ENCODE results near the gene MDFI. TPM values are rescaled to one million over a fixed set of nuclear protein-coding genes. Genes with fewer than 3 reads are reported as not detected.
A peak's percentile ranks its signal among the peaks of the same experiment; 100 is the strongest.

MDFI gene
- total RNA-seq, 1 donor from 2014 or later: 29.5 TPM

GRCh38 chr6:41643899-41644269 lies 5.6 kb downstream of the MDFI start:
- Histone ChIP-seq H3K36me3 (no peaks in the 10 kb centered on the region), H3K27ac (no peak overlapping the region), H4K20me1 (ENCODE audit: low read depth) (peaks cover 69% of the 10 kb centered on the region), H3F3A (ENCODE audit: low read depth) (peaks cover 21% of the 10 kb centered on the region), H3K9me3 (ENCODE audit: low read depth) (no peaks in the 10 kb centered on the region), H3K4me3 (no peak overlapping the region), H3K79me2 (ENCODE audit: low read depth) (peaks cover 21% of the 10 kb centered on the region), H3K4me2 (peak overlapping the region; percentile 75), H2AFZ (replicated peaks) (no peak overlapping the region), H3K4me1 (peaks cover 48% of the 10 kb centered on the region), H3K27me3 (peaks cover 20% of the 10 kb centered on the region), H3K9ac (no peak overlapping the region)
- Mint-ChIP-seq H3K9me3 (no peaks in the 10 kb centered on the region), H3K36me3 (peaks cover 31% of the 10 kb centered on the region), H3K27ac (no peak overlapping the region), H3K4me1 (peaks cover 64% of the 10 kb centered on the region), H3K4me3 (peak overlapping the region; percentile 46), H3K27me3 (ENCODE audit: insufficient read depth, low read depth) (peaks cover 18% of the 10 kb centered on the region)
- no peak for DNase-seq (ENCODE audit: low spot score)
- no peak for TF ChIP-seq CTCF (IDR thresholded peaks at IDR 0.05)
- TF ChIP-seq EZH2 (IDR thresholded peaks at IDR 0.05): no peak
- TF ChIP-seq EZH2phosphoT487 (IDR thresholded peaks at IDR 0.05): no peak

- Mint-ChIP-seq H3K27ac (peak overlapping the region; percentile 92), H3K27me3 (ENCODE audit: insufficient read depth, low read depth) (peaks cover 16% of the 10 kb centered on the region), H3K36me3 (peaks cover 35% of the 10 kb centered on the region), H3K4me3 (peak overlapping the region; percentile 73), H3K4me1 (peaks cover 60% of the 10 kb centered on the region), H3K9me3 (no peaks in the 10 kb centered on the region)
- Histone ChIP-seq H3K4me1 (peaks cover 46% of the 10 kb centered on the region), H4K20me1 (ENCODE audit: low read depth) (peaks cover 68% of the 10 kb centered on the region), H3K27ac (no peak overlapping the region), H3K36me3 (no peaks in the 10 kb centered on the region), H3K79me2 (ENCODE audit: low read depth) (peaks cover 20% of the 10 kb centered on the region), H3K9ac (no peak overlapping the region), H3K4me2 (peak overlapping the region; percentile 75), H3F3A (ENCODE audit: low read depth) (peaks cover 21% of the 10 kb centered on the region), H3K27me3 (peaks cover 18% of the 10 kb centered on the region), H3K4me3 (peak overlapping the region; percentile 16), H2AFZ (replicated peaks) (no peak overlapping the region), H3K9me3 (ENCODE audit: low read depth) (no peaks in the 10 kb centered on the region)
- no peak for TF ChIP-seq EZH2phosphoT487 (IDR thresholded peaks at IDR 0.05)
- no peak for TF ChIP-seq EZH2 (IDR thresholded peaks at IDR 0.05)
- TF ChIP-seq CTCF (IDR thresholded peaks at IDR 0.05): no peak
- DNase-seq (ENCODE audit: low spot score): peak; percentile 71
Observed at GRCh38 chr6:41644297-41644879, 6.1 kb downstream of the MDFI start.

- H3K9ac ChIP-seq: no peak overlapping the region
- H3K27ac Mint-ChIP-seq: peak overlapping the region; percentile 92
- no peak overlapping the region for H2AFZ ChIP-seq (replicated peaks)
- peaks cover 54% of the 10 kb centered on the region for H3K4me1 Mint-ChIP-seq
- no peak for TF ChIP-seq CTCF (IDR thresholded peaks at IDR 0.05)
- TF ChIP-seq EZH2phosphoT487 (IDR thresholded peaks at IDR 0.05): no peak
- TF ChIP-seq EZH2 (IDR thresholded peaks at IDR 0.05): no peak
- H3K9me3 ChIP-seq (ENCODE audit: low read depth): no peaks in the 10 kb centered on the region
- H3K79me2 ChIP-seq (ENCODE audit: low read depth): peaks cover 12% of the 10 kb centered on the region
- no peaks in the 10 kb centered on the region for H3K9me3 Mint-ChIP-seq
- peak; percentile 38 for DNase-seq (ENCODE audit: low spot score)
- peak overlapping the region; percentile 16 for H3K4me3 ChIP-seq
- peaks cover 12% of the 10 kb centered on the region for H3K27me3 ChIP-seq
- H3K4me3 Mint-ChIP-seq: peak overlapping the region; percentile 73
- peaks cover 36% of the 10 kb centered on the region for H3K36me3 Mint-ChIP-seq
- H3F3A ChIP-seq (ENCODE audit: low read depth): peaks cover 21% of the 10 kb centered on the region
- no peak overlapping the region for H3K27ac ChIP-seq
- no peaks in the 10 kb centered on the region for H3K36me3 ChIP-seq
- H4K20me1 ChIP-seq (ENCODE audit: low read depth): peaks cover 61% of the 10 kb centered on the region
- peak overlapping the region; percentile 75 for H3K4me2 ChIP-seq
- H3K27me3 Mint-ChIP-seq (ENCODE audit: insufficient read depth, low read depth): peaks cover 13% of the 10 kb centered on the region
- peaks cover 39% of the 10 kb centered on the region for H3K4me1 ChIP-seq
Observed at GRCh38 chr6:41645007-41645618, 6.8 kb downstream of the MDFI start.

Data from neural progenitor cell (in vitro differentiated cells).